Caco-2 (cell line): ENCODE data around the gene PTGDR. TPM values are rescaled to one million over a fixed set of nuclear protein-coding genes. Genes with fewer than 3 reads are reported as not detected.

Source experiments
- BruUV-seq: library from RNA; stranded (reverse); fragments of 400-500 nt; replicated peaks from 2 replicates; lab custom pipeline; 2021; lab: Mats Ljungman, UMichigan
- CTCF ChIA-PET: fragments of 300-600 bp; sonication (Branson Sonifier 250); formaldehyde crosslinking; loops from one replicate; lab custom pipeline; 2022; ENCODE audit warnings: antibody characterized with exemption; lab: Charles Lee
- POLR2A ChIA-PET: fragments of 300-600 bp; sonication (Branson Sonifier 250); formaldehyde crosslinking; loops from one replicate; lab custom pipeline; 2022; ENCODE audit warnings: antibody characterized with exemption; lab: Charles Lee
- DNase-seq, 2 experiments: peaks; one replicate each; pipeline versions ENCODE4 v3.0.0 to v3.0.0-alpha.2; 2020 to 2022
- H3K27me3 ChIP-seq: replicated peaks from 2 replicates; pipeline ENCODE4 v1.6.0; 2011; ENCODE audit warnings: low read length; ENCODE audit not compliant: control insufficient read depth, insufficient read depth
- H3K36me3 ChIP-seq: 2 replicates; pipeline ENCODE4 v1.5.1; 2011; ENCODE audit warnings: low read length; ENCODE audit not compliant: control insufficient read depth, insufficient read depth
- H3K4me1 ChIP-seq: fragments of 250-450 bp; sonication (Bioruptor Pico); 2 replicates; pipeline ENCODE4 v1.5.1; 2020; ENCODE audit warnings: mild to moderate bottlenecking
- H3K4me3 ChIP-seq: 2 replicates; pipeline ENCODE4 v1.5.1; 2011; ENCODE audit warnings: low read depth, mild to moderate bottlenecking, control low read depth, low read length
- H3K9me3 ChIP-seq: fragments of 250-450 bp; sonication (Bioruptor Pico); 2 replicates; pipeline ENCODE4 v1.5.1; 2020; ENCODE audit warnings: mild to moderate bottlenecking, moderate library complexity
- H3K27ac Mint-ChIP-seq: one replicate; pipeline ENCODE4 v1.8.0; 2022; ENCODE audit warnings: mixed read lengths; ENCODE audit not compliant: unreplicated experiment
- H3K27me3 Mint-ChIP-seq: one replicate; pipeline ENCODE4 v1.8.0; 2022; ENCODE audit warnings: mixed read lengths; ENCODE audit not compliant: insufficient read depth, unreplicated experiment
- H3K36me3 Mint-ChIP-seq: one replicate; pipeline ENCODE4 v1.8.0; 2022; ENCODE audit warnings: mild to moderate bottlenecking, mixed read lengths; ENCODE audit not compliant: insufficient read depth, unreplicated experiment
- H3K4me1 Mint-ChIP-seq: one replicate; pipeline ENCODE4 v1.8.0; 2022; ENCODE audit warnings: low read depth, mixed read lengths; ENCODE audit not compliant: unreplicated experiment
- H3K4me3 Mint-ChIP-seq: one replicate; pipeline ENCODE4 v1.8.0; 2022; ENCODE audit warnings: mild to moderate bottlenecking, moderate library complexity, mixed read lengths; ENCODE audit not compliant: unreplicated experiment
- H3K9me3 Mint-ChIP-seq: one replicate; pipeline ENCODE4 v1.8.0; 2022; ENCODE audit warnings: mixed read lengths; ENCODE audit not compliant: unreplicated experiment
- intact Hi-C: fragments of 100-400 bp; cut with micrococcal nuclease; formaldehyde crosslinking; loops from one replicate; pipeline ENCODE4 v1.10.0; 2022; ENCODE audit not compliant: unreplicated experiment
- total RNA-seq: library from RNA; stranded (reverse); gene quantifications from 2 replicates; pipeline ENCODE4 v1.2.3, GENCODE V29; 2022
- TF ChIP-seq, protein P1 (sequence below), 2 experiments: fragments of 200-600 bp in 1 of 2; IDR thresholded peaks; 1 replicate in 1 of 2; 2 replicates in 1 of 2; pipeline versions ENCODE4 v1.5.1 to v1.8.0; 2011 to 2022; ENCODE audit warnings: antibody characterized with exemption in 1 of 2, control low read depth in 1 of 2, inconsistent platforms in 1 of 2, low read depth in 1 of 2, low read length in 1 of 2, mild to moderate bottlenecking in 1 of 2, moderate library complexity in 1 of 2; ENCODE audit not compliant: insufficient read depth in 1 of 2, severe bottlenecking in 1 of 2, unreplicated experiment in 1 of 2

PTGDR gene
- total RNA-seq, 1 experiment from 2014 or later = 0.41 TPM

DNA sequence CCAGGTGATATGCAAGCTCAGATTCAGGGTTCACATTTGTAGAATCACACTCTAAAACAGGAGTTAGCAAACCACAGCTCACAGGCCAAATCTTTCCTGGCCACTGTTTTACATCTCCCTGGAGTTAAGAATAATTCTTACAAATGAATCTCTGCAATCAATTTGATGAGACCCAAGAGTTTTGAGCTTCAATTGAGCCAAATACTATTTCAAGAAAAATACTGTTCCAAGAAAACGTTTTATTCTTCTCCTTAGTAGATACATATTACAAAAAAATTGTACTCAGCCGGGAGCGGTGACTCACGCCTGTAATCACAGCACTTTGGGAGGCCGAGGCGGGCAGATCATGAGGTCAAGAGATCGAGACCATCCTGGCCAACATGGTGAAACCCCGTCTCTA is 2.5 kb downstream of the PTGDR start:
- Mint-ChIP-seq H3K4me1 (peaks cover 6% of the 10 kb centered on the region), H3K27ac (no peak overlapping the region), H3K9me3 (no peaks in the 10 kb centered on the region), H3K27me3 (peaks cover 3% of the 10 kb centered on the region), H3K36me3 (no peaks in the 10 kb centered on the region), H3K4me3 (no peak overlapping the region)
- Histone ChIP-seq H3K36me3 (no peaks in the 10 kb centered on the region), H3K9me3 (no peaks in the 10 kb centered on the region), H3K27me3 (no peaks in the 10 kb centered on the region), H3K4me1 (no peaks in the 10 kb centered on the region), H3K4me3 (no peak overlapping the region)
- BruUV-seq = no TSS peak
- DNase-seq = no peak
- intact Hi-C loops = no loop called here
- CTCF ChIA-PET = no interaction called here
- POLR2A ChIA-PET = no interaction called here
- TF ChIP-seq, protein P1, sequence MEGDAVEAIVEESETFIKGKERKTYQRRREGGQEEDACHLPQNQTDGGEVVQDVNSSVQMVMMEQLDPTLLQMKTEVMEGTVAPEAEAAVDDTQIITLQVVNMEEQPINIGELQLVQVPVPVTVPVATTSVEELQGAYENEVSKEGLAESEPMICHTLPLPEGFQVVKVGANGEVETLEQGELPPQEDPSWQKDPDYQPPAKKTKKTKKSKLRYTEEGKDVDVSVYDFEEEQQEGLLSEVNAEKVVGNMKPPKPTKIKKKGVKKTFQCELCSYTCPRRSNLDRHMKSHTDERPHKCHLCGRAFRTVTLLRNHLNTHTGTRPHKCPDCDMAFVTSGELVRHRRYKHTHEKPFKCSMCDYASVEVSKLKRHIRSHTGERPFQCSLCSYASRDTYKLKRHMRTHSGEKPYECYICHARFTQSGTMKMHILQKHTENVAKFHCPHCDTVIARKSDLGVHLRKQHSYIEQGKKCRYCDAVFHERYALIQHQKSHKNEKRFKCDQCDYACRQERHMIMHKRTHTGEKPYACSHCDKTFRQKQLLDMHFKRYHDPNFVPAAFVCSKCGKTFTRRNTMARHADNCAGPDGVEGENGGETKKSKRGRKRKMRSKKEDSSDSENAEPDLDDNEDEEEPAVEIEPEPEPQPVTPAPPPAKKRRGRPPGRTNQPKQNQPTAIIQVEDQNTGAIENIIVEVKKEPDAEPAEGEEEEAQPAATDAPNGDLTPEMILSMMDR (IDR thresholded peaks at IDR 0.05; ENCODE audit: insufficient read depth in 1 of 2, low read depth in 1 of 2, low read length in 1 of 2, severe bottlenecking in 1 of 2, unreplicated experiment in 1 of 2) = no peak

DNA sequence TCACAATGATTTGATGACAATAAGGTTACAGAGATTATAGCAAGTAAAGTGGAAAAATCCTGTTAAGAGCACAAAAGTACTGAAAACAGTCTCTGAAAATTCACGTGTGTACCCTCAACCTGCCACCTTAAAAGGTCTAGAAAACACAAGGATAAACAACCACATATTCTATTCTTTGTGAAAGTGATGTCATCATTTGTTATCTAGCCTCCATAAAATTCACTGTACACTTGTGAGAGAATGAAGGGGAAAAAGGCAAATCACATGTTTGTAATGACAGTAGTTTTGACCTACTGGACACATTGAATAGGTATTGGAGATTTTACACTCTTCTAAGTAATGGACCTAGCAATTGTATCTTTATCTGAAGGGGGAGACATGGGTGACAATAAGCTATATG is 4.0 kb downstream of the PTGDR start:
- Mint-ChIP-seq H3K4me3 (no peak overlapping the region), H3K27me3 (peaks cover 3% of the 10 kb centered on the region), H3K4me1 (peaks cover 6% of the 10 kb centered on the region), H3K27ac (no peak overlapping the region), H3K9me3 (no peaks in the 10 kb centered on the region), H3K36me3 (no peaks in the 10 kb centered on the region)
- Histone ChIP-seq H3K4me1 (no peaks in the 10 kb centered on the region), H3K9me3 (no peaks in the 10 kb centered on the region), H3K27me3 (no peaks in the 10 kb centered on the region), H3K4me3 (no peak overlapping the region), H3K36me3 (no peaks in the 10 kb centered on the region)
- TF ChIP-seq, protein P1 (IDR thresholded peaks at IDR 0.05; ENCODE audit: insufficient read depth in 1 of 2, low read depth in 1 of 2, low read length in 1 of 2, severe bottlenecking in 1 of 2, unreplicated experiment in 1 of 2) = no peak
- DNase-seq = no peak
- intact Hi-C loops = no loop called here
- BruUV-seq = no TSS peak
- CTCF ChIA-PET = no interaction called here
- POLR2A ChIA-PET = no interaction called here

DNA sequence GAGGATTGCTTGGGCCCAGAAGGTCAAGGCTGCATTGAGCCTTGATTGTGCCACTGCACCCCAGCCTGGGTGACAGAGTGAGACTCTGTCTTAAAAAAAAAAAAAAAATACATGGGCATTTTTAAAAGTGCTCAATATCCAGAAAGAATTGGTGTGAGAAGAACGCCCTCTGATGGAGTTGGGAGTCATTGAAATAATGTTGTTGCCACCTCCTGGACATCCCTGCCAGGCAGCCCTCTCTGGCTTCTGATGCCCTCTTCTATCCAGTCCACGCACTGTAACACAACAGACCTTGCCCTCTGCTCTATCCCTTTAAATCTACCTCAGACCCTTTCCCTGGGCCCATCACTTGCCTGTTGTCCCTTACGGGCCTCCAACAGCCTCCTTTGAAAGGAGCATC is 4.9 kb downstream of the PTGDR start:
- POLR2A ChIA-PET = no interaction called here
- H3K9me3 Mint-ChIP-seq = no peaks in the 10 kb centered on the region
- intact Hi-C loops = loop anchor here (1.0 kb wide), 1 partner anchor 141 kb away; no protein-coding TSS in a partner anchor
- BruUV-seq = no TSS peak
- no peak overlapping the region for H3K4me3 ChIP-seq
- DNase-seq = peak in 1 of 2 experiments; percentile 23
- no peaks in the 10 kb centered on the region for H3K27me3 ChIP-seq
- no peaks in the 10 kb centered on the region for H3K4me1 ChIP-seq
- no peaks in the 10 kb centered on the region for H3K9me3 ChIP-seq
- H3K36me3 Mint-ChIP-seq = no peaks in the 10 kb centered on the region
- peaks cover 6% of the 10 kb centered on the region for H3K4me1 Mint-ChIP-seq
- H3K27ac Mint-ChIP-seq = no peak overlapping the region
- TF ChIP-seq, protein P1 (IDR thresholded peaks at IDR 0.05; ENCODE audit: insufficient read depth in 1 of 2, low read depth in 1 of 2, low read length in 1 of 2, severe bottlenecking in 1 of 2, unreplicated experiment in 1 of 2) = no peak
- H3K4me3 Mint-ChIP-seq = no peak overlapping the region
- no peaks in the 10 kb centered on the region for H3K36me3 ChIP-seq
- CTCF ChIA-PET = interaction anchor here (0.7 kb wide), 1 partner anchor 9 kb away, joined by 3 read pairs; no protein-coding TSS in a partner anchor
- H3K27me3 Mint-ChIP-seq = peaks cover 3% of the 10 kb centered on the region
